Coronary artery (tissue), 2 donors: ENCODE results near the gene FAM168A.
A peak's percentile ranks its signal among the peaks of the same experiment; 100 is the strongest.
"Not testable (repeated sequence)": the region's sequence is repeated elsewhere in the genome, so short reads cannot be mapped to it uniquely, and the experiment has no call there.

Source experiments
- DNase-seq: peaks from one replicate; pipeline ENCODE4 v3.0.0-alpha.2; 2017; ENCODE audit warnings: low spot score
- H3K27ac ChIP-seq, 2 donors: fragments of 200-600 bp; sonication (generic); one replicate each; pipeline ENCODE4 v1.5.1; 2016 to 2019
- H3K4me3 ChIP-seq: fragments of 200-600 bp; sonication (generic); 2 replicates; pipeline ENCODE4 v1.5.1; 2016; ENCODE audit warnings: mild to moderate bottlenecking, moderate library complexity
- CTCF ChIP-seq: fragments of 200-600 bp; sonication (generic); IDR thresholded peaks from one replicate; pipeline ENCODE4 v1.5.1; 2019; ENCODE audit warnings: antibody characterized with exemption

FAM168A gene

GRCh38 chr11:73475549-73476095, 122.3 kb downstream of the FAM168A start:
- no peak for DNase-seq
- no peak overlapping the region for H3K27ac ChIP-seq
- TF ChIP-seq CTCF: no peak

GRCh38 chr11:73473252-73473651, 124.7 kb downstream of the FAM168A start:
- TF ChIP-seq CTCF: no peak
- DNase-seq: no peak
- Histone ChIP-seq H3K27ac (no peak overlapping the region), H3K4me3 (no peak overlapping the region)

More at GRCh38 chr11:73475549-73476095, 122.3 kb downstream of the FAM168A start:
- no peak overlapping the region for H3K4me3 ChIP-seq

- Histone ChIP-seq H3K27ac (peak overlapping the region; percentile 15 to 56), H3K4me3 (peak overlapping the region; percentile 43)
- not testable (repeated sequence) for DNase-seq
These were observed 127.8 kb downstream of the FAM168A start for GRCh38 chr11:73470036-73470612.

GRCh38 chr11:73469401-73469800, 128.5 kb downstream of the FAM168A start:
- Histone ChIP-seq H3K27ac (peak overlapping the region; percentile 15 to 58), H3K4me3 (peak overlapping the region; percentile 43)
- DNase-seq: no peak
- TF ChIP-seq CTCF: no peak

GRCh38 chr11:73468590-73469161, 129.2 kb downstream of the FAM168A start:
- peak overlapping the region; percentile 15 to 58 for H3K27ac ChIP-seq
- TF ChIP-seq CTCF: no peak
- H3K4me3 ChIP-seq: no peak overlapping the region
- no peak for DNase-seq

- H3K27ac ChIP-seq: peak overlapping the region in 1 of 2 donors; percentile 14
- DNase-seq: no peak
- no peak for TF ChIP-seq CTCF
- no peak overlapping the region for H3K4me3 ChIP-seq
These were observed 130.4 kb downstream of the FAM168A start for GRCh38 chr11:73467505-73467904.

- Histone ChIP-seq H3K4me3 (no peak overlapping the region), H3K27ac (no peak overlapping the region)
- no peak for DNase-seq
- no peak for TF ChIP-seq CTCF
These were observed 131.3 kb downstream of the FAM168A start for GRCh38 chr11:73466643-73467042.
